ENCODE results near the gene SDHAF4.
"Not testable (repeated sequence)": the region's sequence is repeated elsewhere in the genome, so short reads cannot be mapped to it uniquely, and the experiment has no call there.

The SDHAF4 gene

DNA sequence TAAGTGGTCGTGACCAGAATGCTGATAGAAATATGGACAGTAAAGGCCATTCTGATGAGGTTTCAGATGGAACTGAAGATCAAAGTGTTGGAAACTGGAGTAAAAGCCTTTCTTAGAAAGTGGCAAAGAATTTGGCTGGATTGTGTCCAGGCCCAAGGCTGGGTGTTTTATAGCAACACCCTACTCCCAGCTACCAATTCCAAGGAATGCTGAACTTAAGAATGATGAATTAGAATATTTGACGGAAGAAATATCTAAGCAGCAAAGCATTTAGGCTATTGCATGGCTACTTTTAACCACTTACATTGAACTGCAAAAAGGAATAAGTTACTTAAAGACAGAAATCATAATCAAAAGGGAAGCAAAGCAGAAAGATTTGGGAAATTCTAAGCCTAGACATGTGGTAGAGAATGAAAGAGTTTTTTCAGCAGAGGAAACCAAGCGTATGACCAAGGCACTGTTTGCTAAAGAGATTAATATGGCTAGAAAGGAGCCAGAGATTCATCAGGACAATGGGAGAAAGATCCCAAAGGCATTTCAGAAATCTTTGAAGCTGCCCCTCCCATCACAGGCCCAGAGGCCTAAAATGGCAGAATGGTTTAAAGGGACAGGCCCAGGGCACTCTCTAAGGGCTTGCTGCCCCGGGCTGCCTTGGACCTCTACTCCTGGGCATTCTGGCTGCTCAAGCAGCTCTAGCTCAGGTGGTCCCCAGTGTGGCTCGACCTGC lies 25.8 kb downstream of the SDHAF4 start:
- no peak for DNase-seq (ENCODE audit: low read depth in 2 of 2, low spot score in 1 of 2)

DNA sequence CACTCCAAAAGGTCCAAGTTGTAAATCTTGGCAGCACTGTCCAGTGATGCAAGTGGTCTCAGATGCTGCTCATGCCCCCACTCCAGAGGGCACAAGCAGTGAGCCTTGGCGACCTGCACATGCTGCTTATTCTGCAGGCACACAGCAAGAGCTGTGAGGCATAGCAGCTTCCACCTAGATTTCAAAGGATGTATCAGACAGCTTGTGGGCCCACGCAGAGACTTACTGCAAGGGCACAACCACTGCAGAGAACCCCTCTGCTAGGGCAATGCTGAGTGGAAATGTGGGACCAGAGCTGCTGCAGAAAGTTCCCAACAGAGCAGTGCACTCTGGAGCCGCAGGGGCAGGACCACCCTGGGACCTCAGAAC lies 26.4 kb downstream of the SDHAF4 start:
- no peak for DNase-seq (ENCODE audit: low read depth in 2 of 2, low spot score in 1 of 2)

DNA sequence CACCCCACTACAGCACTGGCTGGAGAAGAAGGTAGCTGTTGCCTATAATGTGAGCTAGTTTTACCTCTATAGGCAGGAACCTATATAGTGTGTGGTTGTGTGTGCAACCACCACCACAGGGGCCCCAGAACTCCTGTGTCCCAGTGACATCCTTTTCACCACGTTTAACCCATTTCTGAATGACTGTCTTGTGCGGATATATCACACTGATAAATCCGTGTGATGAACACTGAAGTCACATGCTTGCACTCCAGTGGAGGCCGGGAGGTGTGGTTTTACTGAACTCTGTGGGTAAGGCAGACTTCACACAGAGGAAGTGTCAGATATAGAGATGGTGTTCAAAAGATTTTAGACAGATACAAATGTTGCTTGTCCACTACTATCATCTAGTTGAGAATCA lies 32.5 kb downstream of the SDHAF4 start:
- no peak for DNase-seq (ENCODE audit: low read depth in 2 of 2, low spot score in 1 of 2)

DNA sequence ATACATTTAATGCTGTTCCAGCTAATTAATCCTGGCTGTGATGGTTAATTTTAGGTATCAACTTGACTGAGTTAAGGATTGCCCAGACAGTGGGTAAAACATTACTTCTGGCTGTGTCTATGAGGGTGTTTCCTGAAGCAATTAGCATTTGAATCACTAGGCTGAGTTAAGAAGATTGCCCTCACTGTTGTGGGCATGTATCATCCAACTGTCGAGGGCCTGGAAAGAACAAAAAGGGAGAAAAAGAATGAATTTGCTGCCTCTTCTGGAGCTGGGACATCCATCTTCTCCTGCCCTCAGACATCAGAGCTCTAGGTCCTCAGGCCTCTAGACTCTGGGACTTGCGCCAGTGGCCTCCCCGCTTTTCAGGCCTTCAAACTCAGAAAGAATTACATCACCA lies 34.3 kb downstream of the SDHAF4 start:
- DNase-seq (ENCODE audit: low read depth in 2 of 2, low spot score in 1 of 2), result no peak

DNA sequence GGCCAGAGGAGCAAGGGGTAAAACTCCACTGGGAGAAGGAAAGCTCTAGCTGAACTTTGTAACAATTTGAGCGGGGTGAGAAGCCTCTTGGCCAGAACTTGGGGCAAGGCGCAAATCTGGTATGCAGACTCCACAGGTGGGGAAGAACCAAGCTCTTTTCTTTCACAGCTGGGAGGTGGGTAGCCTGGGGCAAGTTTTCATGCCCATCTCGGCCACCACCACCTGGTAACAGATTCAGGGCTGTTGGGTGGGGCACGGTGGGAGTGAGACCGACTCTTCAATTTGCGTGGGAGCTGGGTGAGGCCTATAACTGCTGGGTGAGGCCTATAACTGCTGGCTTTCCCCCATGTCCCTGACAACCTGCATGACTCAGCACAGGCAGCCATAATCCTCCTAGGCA lies 37.5 kb downstream of the SDHAF4 start:
- no peak for DNase-seq (ENCODE audit: low read depth in 2 of 2, low spot score in 1 of 2)

DNA sequence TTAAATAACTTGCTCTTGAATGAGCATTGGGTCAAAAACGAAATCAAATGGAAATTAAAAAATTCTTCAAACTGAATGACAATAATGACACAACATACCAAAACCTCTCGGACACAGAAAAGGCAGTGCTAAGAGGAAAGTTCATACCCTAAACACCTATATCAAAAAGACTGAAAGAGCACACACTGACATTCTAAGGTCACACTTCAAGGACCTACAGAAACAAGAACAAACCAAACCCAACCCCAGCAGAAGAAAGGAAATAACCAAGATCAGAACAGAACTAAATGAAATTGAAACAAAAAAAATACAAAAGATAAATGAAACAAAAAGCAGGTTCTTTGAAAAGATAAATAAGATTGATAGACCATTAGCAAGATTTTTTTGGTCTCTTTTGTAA lies 40.6 kb downstream of the SDHAF4 start:
- DNase-seq (ENCODE audit: low read depth in 2 of 2, low spot score in 1 of 2), result not testable (repeated sequence)

DNA sequence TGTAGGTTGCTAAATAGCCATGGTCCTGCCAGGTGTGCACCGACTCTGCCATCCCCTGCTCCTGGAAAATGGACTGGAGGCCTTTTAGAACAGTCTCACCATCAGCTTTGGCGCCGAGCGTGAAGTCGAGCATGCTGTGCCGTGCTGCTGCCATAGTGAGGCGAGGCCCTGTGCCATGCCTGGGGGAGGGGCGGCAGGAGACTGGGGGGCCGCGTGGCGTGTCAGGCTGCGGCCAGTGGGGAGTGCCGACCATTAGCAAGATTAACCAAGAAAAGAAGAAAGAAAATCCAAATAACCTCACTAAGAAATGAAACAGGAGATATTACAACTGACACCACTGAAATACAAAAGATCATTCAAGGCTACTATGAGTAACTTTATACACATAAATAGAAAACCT lies 42.5 kb downstream of the SDHAF4 start:
- not testable (repeated sequence) for DNase-seq (ENCODE audit: low read depth in 2 of 2, low spot score in 1 of 2)

DNA sequence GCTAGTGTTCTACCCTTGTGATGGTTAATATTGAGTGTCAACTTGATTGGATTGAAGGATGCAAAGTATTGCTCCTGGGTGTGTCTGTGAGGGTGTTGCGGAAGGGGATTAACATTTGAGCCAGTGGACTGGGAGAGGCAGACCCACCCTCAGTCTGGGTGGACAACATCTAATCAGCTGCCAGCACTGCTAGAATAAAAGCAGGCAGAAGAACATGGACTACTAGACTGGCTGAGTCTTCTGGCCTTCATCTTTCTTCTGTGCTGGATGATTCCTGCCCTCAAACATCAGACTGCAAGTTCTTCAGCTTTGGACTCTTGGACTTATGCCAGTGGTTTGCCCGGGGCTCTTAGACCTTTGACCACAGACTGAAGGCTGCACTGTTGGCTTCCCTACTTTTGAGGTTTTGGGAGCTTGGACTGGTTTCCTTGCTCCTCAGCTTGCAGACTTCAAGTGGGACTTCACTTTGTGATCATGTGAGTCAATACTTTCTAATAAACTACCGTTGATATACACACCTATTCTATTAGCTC lies 50.1 kb downstream of the SDHAF4 start:
- no peak for DNase-seq (ENCODE audit: low read depth in 2 of 2, low spot score in 1 of 2)

DNA sequence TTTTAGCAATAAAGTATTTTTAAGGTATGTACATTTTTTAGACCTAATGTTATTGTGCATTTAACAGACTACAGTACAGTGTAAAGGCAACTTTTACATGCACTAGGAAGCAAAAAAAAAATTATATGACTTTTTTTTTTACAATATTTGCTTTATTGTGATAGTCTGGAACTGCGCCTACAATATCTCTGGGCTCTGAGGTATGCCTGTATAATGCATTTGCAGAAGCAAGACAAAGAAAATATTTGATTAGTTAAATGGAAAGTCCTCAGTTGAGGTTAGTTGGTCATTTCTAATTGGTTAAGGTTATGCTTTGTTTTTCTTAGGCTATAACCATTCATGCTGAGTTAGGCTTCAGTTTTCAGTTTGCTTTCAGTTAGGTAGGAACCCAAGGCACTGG lies 54.0 kb downstream of the SDHAF4 start:
- DNase-seq (ENCODE audit: low read depth in 2 of 2, low spot score in 1 of 2), result no peak

DNA sequence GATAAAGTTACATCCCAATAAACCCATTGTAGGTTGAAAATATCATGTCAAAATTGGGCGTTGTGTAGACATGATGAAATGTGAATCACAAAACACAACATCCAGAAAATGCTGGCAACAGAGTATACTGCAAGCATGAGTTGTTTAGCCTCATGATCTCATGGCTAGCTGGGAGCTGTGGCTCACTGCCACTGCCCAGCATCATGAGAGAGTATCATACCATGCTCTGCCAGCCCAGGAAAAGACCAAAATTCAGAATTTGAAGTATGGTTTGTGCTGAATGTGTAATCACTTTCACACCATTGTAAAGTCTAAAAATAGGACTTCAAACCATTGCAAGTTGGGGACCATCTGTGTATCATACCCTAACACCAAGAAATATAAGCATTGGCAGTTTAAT lies 55.7 kb downstream of the SDHAF4 start:
- DNase-seq (ENCODE audit: low read depth in 2 of 2, low spot score in 1 of 2), result no peak

DNA sequence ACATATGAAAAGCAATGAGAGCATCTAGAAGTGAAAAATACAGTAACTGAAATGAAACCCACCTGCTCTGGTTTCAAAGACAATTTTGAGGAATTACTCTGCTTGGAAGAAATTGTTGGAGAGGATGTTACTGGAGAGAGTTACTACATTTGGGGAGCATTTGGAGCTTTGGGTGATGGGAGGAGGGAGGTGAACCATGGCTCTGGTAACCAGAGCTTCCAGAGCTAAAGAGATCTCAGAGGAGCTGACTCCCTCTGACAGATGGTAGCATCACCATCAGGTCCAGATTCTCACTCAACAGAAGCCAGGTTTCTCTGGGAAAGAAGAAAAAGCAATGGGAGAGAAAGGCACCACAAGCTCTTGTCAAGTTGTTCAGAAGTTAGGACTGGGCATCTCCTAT lies 58.7 kb downstream of the SDHAF4 start:
- DNase-seq (ENCODE audit: low read depth in 2 of 2, low spot score in 1 of 2), result no peak

DNA sequence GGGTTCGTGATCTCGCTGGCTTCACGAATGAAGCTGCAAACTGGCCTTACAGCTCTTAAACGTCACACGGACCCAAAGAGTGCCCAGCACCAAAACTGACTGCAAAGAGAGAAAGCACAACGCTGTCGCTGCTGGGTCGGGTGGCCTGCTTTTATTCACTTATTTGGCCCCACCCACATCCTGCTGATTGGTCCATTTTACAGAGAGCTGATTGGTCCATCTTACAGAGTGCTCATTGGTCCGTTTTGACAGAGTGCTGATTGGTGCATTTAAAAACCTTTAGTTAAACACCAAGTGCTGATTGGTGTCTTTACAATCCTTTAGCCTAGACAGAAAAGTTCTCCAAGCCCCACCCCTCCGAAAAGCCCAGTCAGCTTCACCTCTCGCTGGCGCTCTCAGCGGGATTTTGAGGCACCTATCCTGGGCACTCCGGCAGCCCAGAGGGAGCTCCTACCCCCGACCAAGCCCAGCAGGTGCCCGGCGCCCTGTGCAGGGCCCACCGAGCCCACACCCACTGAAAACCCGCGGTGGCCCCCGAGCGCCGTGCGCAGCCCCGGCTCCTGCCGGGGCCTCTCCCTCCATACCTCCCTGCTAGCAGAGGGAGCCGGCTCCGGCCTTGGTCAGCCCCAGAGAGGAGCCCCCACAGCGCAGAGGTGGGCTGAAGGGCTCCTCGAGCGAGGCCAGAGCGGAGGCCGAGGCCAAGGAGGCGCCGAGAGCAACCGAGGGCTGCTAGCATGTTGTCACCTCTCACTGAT lies 60.9 kb downstream of the SDHAF4 start:
- no peak for DNase-seq (ENCODE audit: low read depth in 2 of 2, low spot score in 1 of 2)

DNA sequence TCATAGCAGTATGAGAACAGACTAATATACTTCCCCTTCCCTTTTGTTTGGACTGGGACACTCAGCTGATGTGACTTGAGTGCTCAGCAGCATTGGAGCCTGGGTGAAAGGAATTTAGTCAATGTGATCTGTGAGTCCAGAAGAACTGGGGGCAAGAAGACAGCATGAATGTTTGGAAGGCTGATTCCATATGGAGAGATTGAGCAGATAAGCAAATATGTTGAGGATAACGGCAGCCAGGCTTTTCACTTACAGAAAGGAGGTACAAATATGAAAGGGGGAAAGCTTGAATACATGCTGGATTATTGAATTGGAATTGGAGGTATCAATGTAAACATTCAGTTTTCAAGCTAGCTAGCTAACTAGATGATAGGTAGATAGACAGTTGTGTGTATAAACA lies 63.2 kb downstream of the SDHAF4 start:
- no peak for DNase-seq (ENCODE audit: low read depth in 2 of 2, low spot score in 1 of 2)

DNA sequence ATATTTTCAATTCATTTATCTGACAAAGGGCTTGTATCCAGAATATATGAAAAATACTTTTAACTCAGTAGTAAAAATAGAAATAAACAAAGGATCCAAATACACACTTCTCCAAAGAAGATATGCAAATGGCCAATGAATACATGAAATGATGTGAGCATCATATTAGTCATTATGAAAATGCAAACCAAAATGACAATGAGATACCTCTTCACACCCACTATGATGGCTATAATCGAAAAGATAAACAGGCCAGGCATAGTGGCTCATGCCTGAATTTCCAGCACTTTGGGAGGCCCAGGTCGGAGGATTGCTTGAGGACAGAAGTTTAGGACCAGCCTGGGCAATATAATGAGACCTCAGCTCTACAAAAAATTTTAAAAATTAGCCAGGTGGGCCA lies 67.1 kb downstream of the SDHAF4 start:
- DNase-seq (ENCODE audit: low read depth in 2 of 2, low spot score in 1 of 2), result no peak

DNA sequence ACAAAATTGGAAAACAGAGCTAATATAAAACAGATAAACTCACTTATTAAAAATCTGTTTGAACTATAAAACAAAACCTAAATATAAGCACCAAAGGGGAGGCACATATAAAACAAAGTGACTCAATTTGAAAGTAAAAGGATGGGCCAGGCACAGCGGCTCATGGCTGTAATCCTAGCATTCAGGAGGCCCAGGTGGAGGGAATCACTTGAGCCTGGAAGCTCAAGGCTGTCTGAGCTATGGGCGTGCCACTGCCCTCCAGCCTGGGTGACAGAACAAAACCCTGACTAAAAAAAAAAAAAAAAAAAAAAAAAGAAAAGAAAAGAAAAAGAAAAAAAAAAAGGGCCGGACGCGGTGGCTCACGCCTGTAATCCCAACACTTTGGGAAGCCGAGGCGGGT lies 69.9 kb downstream of the SDHAF4 start:
- no peak for DNase-seq (ENCODE audit: low read depth in 2 of 2, low spot score in 1 of 2)

DNA sequence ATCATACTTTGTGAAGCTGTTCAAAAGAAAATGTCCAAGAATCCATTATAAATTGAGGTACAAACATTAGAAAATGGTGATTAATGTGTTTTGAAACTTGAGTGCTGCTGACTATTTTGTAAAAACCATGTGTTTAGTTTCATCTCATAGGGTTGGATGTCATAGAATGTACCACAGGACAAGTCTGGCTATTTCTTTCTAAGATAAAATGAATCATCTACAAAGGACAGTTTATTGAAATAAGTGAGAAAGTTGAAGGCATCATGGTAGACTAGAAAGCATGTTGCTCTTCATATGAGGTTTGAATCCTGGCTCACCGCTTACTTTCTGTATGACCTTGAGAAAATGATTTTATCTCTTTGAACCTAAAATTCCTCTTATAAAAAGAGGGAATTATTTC lies 71.7 kb downstream of the SDHAF4 start:
- no peak for DNase-seq (ENCODE audit: low read depth in 2 of 2, low spot score in 1 of 2)
